ENCODE data around the gene MTCL1. TPM values are rescaled to one million over a fixed set of nuclear protein-coding genes. Genes with fewer than 3 reads are reported as not detected.

Gene MTCL1
- total RNA-seq, 5 donors from 2014 or later (not counting 1 experiment from before 2014, with no cell fraction given), result 0.40 to 0.98 (median 0.83) TPM

DNA sequence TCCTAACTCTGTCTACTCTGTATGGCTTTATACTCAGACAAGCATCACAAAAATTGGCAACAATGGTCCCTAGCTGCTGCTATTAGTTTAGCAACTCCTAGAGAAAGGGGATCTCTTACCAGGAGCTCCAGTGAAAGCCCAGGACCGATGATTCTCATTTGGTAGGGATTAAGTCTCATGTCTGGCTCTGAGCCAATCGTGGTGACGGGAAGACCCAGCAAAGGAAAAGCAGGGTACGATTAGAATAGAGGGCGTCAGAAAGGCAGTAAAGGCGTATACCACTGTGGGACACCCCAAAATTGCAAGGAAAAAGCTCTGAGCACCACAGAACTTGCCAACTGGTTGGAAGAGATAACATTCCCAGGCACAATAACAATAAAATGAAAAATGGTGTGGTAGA, 129.5 kb downstream of the MTCL1 start:
- Histone ChIP-seq H3K9me3 (no peaks in the 10 kb centered on the region), H3K4me1 (ENCODE audit: control insufficient read depth in 1 of 2, extremely low read depth in 1 of 2, insufficient read depth in 2 of 2, low read length in 2 of 2) (no peaks in the 10 kb centered on the region), H3K4me3 (ENCODE audit: control insufficient read depth in 1 of 2, extremely low read depth in 1 of 2, low read length in 1 of 2) (no peak overlapping the region), H3K36me3 (ENCODE audit: control insufficient read depth in 2 of 2, extremely low read depth in 1 of 2, insufficient read depth in 1 of 2, low read length in 1 of 2) (no peaks in the 10 kb centered on the region), H3K27ac (ENCODE audit: low read length) (no peak overlapping the region), H3K27me3 (replicated peaks in 1 of 2; ENCODE audit: control insufficient read depth in 2 of 2, extremely low read depth in 1 of 2, insufficient read depth in 2 of 2, low read length in 1 of 2) (peaks cover 0 to 9% of the 10 kb centered on the region in 2 experiments)
- DNase-seq (no peak), ATAC-seq (replicated peaks in 1 of 4) (no peak)
- Mint-ChIP-seq H3K4me1 (no peaks in the 10 kb centered on the region), H3K4me3 (no peak overlapping the region), H3K27me3 (peaks cover 0 to 21% of the 10 kb centered on the region in 2 donors), H3K36me3 (no peaks in the 10 kb centered on the region), H3K9me3 (peaks cover 0 to 6% (median 4%) of the 10 kb centered on the region in 3 donors), H3K27ac (no peak overlapping the region)
- ChIA-PET CTCF (no interaction called here), POLR2A (no interaction called here)
- 78% methylated on average over 5 of the region's 6 CpGs for WGBS (ENCODE audit: insufficient coverage)

DNA sequence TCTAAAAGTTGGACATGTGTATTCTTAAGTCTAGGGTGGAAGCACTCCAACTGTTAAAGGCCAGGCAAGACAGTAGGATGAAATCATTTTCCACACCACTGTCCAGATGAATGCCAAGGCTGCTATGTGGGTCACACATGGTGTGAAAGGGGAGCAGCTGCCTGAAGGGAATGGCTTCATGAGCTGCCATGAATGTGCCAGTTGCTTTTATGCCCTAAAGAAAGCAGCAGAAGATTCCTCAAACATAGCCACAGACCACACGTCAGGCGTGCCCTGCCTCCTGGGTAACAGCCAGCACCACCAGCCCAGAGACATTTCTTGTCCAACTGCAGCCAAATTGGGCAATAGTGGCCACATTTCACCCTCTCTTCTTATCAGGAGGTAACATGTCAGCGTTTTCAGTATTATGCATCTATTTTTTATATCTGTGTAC, 130.2 kb downstream of the MTCL1 start:
- H3K4me3 ChIP-seq (ENCODE audit: control insufficient read depth in 1 of 2, extremely low read depth in 1 of 2, low read length in 1 of 2), result no peak overlapping the region
- H3K36me3 ChIP-seq (ENCODE audit: control insufficient read depth in 2 of 2, extremely low read depth in 1 of 2, insufficient read depth in 1 of 2, low read length in 1 of 2), result no peaks in the 10 kb centered on the region
- no peaks in the 10 kb centered on the region for H3K9me3 ChIP-seq
- no peaks in the 10 kb centered on the region for H3K4me1 ChIP-seq (ENCODE audit: control insufficient read depth in 1 of 2, extremely low read depth in 1 of 2, insufficient read depth in 2 of 2, low read length in 2 of 2)
- H3K4me3 Mint-ChIP-seq, result no peak overlapping the region
- H3K27me3 ChIP-seq (replicated peaks in 1 of 2; ENCODE audit: control insufficient read depth in 2 of 2, extremely low read depth in 1 of 2, insufficient read depth in 2 of 2, low read length in 1 of 2), result peaks cover 0 to 9% of the 10 kb centered on the region in 2 experiments
- 72% methylated on average over 2 of the region's 3 CpGs for WGBS (ENCODE audit: insufficient coverage)
- no peaks in the 10 kb centered on the region for H3K4me1 Mint-ChIP-seq
- CTCF ChIA-PET, result no interaction called here
- peaks cover 0 to 18% of the 10 kb centered on the region in 2 donors for H3K27me3 Mint-ChIP-seq
- ATAC-seq (replicated peaks in 1 of 4) (no peak), DNase-seq (no peak)
- H3K27ac Mint-ChIP-seq, result no peak overlapping the region
- H3K9me3 Mint-ChIP-seq, result peaks cover 0 to 6% (median 4%) of the 10 kb centered on the region in 3 donors
- POLR2A ChIA-PET, result no interaction called here
- no peak overlapping the region for H3K27ac ChIP-seq (ENCODE audit: low read length)
- no peaks in the 10 kb centered on the region for H3K36me3 Mint-ChIP-seq

DNA sequence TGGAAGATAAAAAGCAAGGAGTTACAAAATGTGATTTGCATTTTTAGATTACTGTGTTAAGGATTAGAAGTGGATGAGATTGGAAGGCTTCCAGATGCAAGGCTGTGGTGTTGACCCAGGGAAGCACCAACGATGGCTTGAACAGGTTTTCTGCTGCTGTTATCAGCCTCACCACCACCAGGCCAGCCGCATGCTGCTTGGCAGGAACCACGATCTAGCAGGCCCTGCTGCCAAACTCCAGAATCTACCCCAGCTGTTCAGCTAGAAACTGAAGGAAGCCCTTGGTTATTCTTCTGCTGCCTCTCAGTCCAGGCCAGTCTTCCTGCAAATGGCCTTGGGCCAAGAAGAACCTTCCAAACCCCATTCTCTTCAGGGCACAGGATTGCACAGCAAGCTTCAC, 133.9 kb downstream of the MTCL1 start:
- peaks cover 12 to 21% of the 10 kb centered on the region in 2 donors for H3K27me3 Mint-ChIP-seq
- no peaks in the 10 kb centered on the region for H3K36me3 ChIP-seq (ENCODE audit: control insufficient read depth in 2 of 2, extremely low read depth in 1 of 2, insufficient read depth in 1 of 2, low read length in 1 of 2)
- no peaks in the 10 kb centered on the region for H3K4me1 ChIP-seq (ENCODE audit: control insufficient read depth in 1 of 2, extremely low read depth in 1 of 2, insufficient read depth in 2 of 2, low read length in 2 of 2)
- WGBS (ENCODE audit: insufficient coverage), result 67% methylated on average over 3 of the region's 3 CpGs
- no peak overlapping the region for H3K27ac ChIP-seq (ENCODE audit: low read length)
- ATAC-seq (replicated peaks in 1 of 4), result no peak
- no peaks in the 10 kb centered on the region for H3K4me1 Mint-ChIP-seq
- no peaks in the 10 kb centered on the region for H3K36me3 Mint-ChIP-seq
- ChIA-PET POLR2A (no interaction called here), CTCF (interaction anchor here in 1 of 2 donors (0.6 kb wide), 1 partner anchor 145 kb away, joined by 3 read pairs; no protein-coding TSS in a partner anchor)
- H3K4me3 ChIP-seq (ENCODE audit: control insufficient read depth in 1 of 2, extremely low read depth in 1 of 2, low read length in 1 of 2), result no peak overlapping the region
- no peak for DNase-seq
- H3K9me3 ChIP-seq, result no peaks in the 10 kb centered on the region
- peaks cover 0 to 9% of the 10 kb centered on the region in 2 experiments for H3K27me3 ChIP-seq (replicated peaks in 1 of 2; ENCODE audit: control insufficient read depth in 2 of 2, extremely low read depth in 1 of 2, insufficient read depth in 2 of 2, low read length in 1 of 2)
- no peak overlapping the region for H3K4me3 Mint-ChIP-seq
- H3K27ac Mint-ChIP-seq, result no peak overlapping the region
- H3K9me3 Mint-ChIP-seq, result peaks cover 0 to 6% (median 3%) of the 10 kb centered on the region in 3 donors

DNA sequence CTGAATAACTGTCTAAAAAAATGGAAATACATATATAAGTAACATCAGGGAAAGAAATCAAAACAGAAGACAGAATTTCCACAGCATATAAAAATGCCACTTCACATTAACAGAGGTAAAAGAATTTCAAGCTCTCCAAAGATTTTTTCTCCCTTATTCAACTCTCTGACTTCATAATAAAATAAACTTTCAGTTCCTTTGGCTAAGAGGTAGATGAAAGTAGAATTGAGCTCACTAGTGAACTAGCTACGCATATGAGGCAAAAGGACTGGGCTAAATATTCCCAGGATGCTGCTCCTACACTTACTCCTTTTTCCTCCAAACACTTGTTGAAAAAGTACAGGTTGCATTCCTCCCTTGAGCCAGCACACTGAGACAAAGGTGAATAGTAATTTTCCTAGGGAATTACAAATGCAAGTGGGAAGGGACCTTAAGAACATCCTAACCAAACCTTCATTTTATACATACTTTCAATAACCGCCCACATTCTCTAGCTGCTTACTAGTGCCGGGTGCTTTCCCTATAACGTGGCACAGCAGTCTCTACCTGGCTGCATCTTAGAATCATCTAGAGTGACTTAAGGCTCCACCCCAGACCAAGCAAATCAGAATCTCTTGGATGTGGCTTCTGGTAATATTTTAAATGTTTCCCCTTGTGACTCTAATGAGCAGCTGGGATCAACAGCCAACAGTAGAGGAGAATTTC, 136.6 kb downstream of the MTCL1 start:
- POLR2A ChIA-PET, result interaction anchor here in 1 of 2 donors (0.5 kb wide), 1 partner anchor 655 kb away, joined by 5 read pairs; no protein-coding TSS in a partner anchor

DNA sequence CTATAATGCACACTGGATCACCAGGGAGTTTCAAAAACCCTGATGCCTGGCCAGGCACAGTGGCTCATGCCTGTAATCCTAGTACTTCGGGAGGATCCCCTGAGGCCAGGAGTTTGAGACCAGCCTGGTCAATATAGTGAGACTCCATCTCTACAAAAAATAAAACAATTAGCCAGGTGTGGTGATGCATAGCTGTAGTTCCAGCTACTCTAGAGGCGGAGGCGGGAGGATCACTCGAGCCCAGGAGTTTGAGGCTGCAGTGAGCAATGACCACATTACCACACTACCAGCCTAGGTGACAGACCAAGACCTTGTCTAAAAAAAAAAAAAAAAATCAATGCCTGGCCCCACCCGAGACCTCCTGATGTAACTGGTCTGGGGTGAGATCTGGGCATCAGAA, 137.2 kb downstream of the MTCL1 start:
- Mint-ChIP-seq H3K27me3 (peaks cover 11 to 21% of the 10 kb centered on the region in 2 donors), H3K4me1 (no peaks in the 10 kb centered on the region), H3K9me3 (no peaks in the 10 kb centered on the region), H3K4me3 (no peak overlapping the region), H3K36me3 (no peaks in the 10 kb centered on the region), H3K27ac (no peak overlapping the region)
- ATAC-seq (replicated peaks in 1 of 4) (no peak), DNase-seq (no peak)
- Histone ChIP-seq H3K36me3 (ENCODE audit: control insufficient read depth in 2 of 2, extremely low read depth in 1 of 2, insufficient read depth in 1 of 2, low read length in 1 of 2) (no peaks in the 10 kb centered on the region), H3K4me1 (ENCODE audit: control insufficient read depth in 1 of 2, extremely low read depth in 1 of 2, insufficient read depth in 2 of 2, low read length in 2 of 2) (no peaks in the 10 kb centered on the region), H3K9me3 (no peaks in the 10 kb centered on the region), H3K4me3 (ENCODE audit: control insufficient read depth in 1 of 2, extremely low read depth in 1 of 2, low read length in 1 of 2) (no peak overlapping the region), H3K27ac (ENCODE audit: low read length) (no peak overlapping the region), H3K27me3 (replicated peaks in 1 of 2; ENCODE audit: control insufficient read depth in 2 of 2, extremely low read depth in 1 of 2, insufficient read depth in 2 of 2, low read length in 1 of 2) (peaks cover 0 to 10% of the 10 kb centered on the region in 2 experiments)
- CTCF ChIA-PET, result interaction anchor here in 1 of 2 donors (0.7 kb wide), 1 partner anchor 111 kb away, joined by 3 read pairs; no protein-coding TSS in a partner anchor
- WGBS (ENCODE audit: insufficient coverage), result 67% methylated on average over 1 of the region's 5 CpGs
- POLR2A ChIA-PET, result no interaction called here

More for the DNA sequence above, 136.6 kb downstream of the MTCL1 start:
- Mint-ChIP-seq H3K4me3 (no peak overlapping the region), H3K27me3 (peaks cover 8 to 16% of the 10 kb centered on the region in 2 donors), H3K36me3 (no peaks in the 10 kb centered on the region), H3K9me3 (peaks cover 0 to 5% (median 3%) of the 10 kb centered on the region in 3 donors), H3K4me1 (no peaks in the 10 kb centered on the region), H3K27ac (no peak overlapping the region)
- Histone ChIP-seq H3K27ac (ENCODE audit: low read length) (no peak overlapping the region), H3K4me1 (ENCODE audit: control insufficient read depth in 1 of 2, extremely low read depth in 1 of 2, insufficient read depth in 2 of 2, low read length in 2 of 2) (no peaks in the 10 kb centered on the region), H3K36me3 (ENCODE audit: control insufficient read depth in 2 of 2, extremely low read depth in 1 of 2, insufficient read depth in 1 of 2, low read length in 1 of 2) (no peaks in the 10 kb centered on the region), H3K27me3 (replicated peaks in 1 of 2; ENCODE audit: control insufficient read depth in 2 of 2, extremely low read depth in 1 of 2, insufficient read depth in 2 of 2, low read length in 1 of 2) (peaks cover 0 to 10% of the 10 kb centered on the region in 2 experiments), H3K4me3 (ENCODE audit: control insufficient read depth in 1 of 2, extremely low read depth in 1 of 2, low read length in 1 of 2) (no peak overlapping the region), H3K9me3 (no peaks in the 10 kb centered on the region)
- no CpG with 5 or more reads among the region's 4 CpGs for WGBS (ENCODE audit: insufficient coverage)
- CTCF ChIA-PET, result no interaction called here
- ATAC-seq (replicated peaks in 1 of 4) (no peak), DNase-seq (no peak)

DNA sequence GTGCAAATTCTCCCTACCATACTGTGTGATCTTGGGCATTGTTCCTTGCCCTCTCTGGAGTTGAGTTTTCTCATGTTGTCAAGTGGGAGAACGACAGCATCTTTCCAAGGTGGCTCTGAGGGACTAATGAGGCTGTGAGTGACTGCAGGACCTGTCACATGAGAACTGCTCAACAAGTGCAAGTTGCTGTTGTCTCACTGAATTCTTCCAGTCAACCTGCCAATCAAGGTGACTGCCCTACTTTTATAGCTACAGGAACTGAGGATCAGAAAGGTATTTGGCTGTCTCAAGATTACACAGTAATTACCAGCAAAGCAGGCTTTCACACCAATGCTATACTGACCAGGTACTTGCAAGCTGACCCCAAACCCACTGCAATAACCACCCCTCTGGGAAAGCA, 137.6 kb downstream of the MTCL1 start:
- H3K9me3 Mint-ChIP-seq, result no peaks in the 10 kb centered on the region
- CTCF ChIA-PET, result interaction anchor here (0.6 to 0.9 kb wide), 3 partner anchors 28 to 731 kb away, joined by 3 read pairs; no protein-coding TSS in a partner anchor
- peaks cover 11 to 21% of the 10 kb centered on the region in 2 donors for H3K27me3 Mint-ChIP-seq
- no peak overlapping the region for H3K27ac Mint-ChIP-seq
- no peak overlapping the region for H3K27ac ChIP-seq (ENCODE audit: low read length)
- POLR2A ChIA-PET, result no interaction called here
- no peak for DNase-seq
- WGBS (ENCODE audit: insufficient coverage), result no CpG with 5 or more reads among the region's 1 CpG
- peaks cover 0 to 7% of the 10 kb centered on the region in 2 experiments for H3K27me3 ChIP-seq (replicated peaks in 1 of 2; ENCODE audit: control insufficient read depth in 2 of 2, extremely low read depth in 1 of 2, insufficient read depth in 2 of 2, low read length in 1 of 2)
- ATAC-seq (replicated peaks in 1 of 4), result no peak
- H3K4me3 Mint-ChIP-seq, result no peak overlapping the region
- no peaks in the 10 kb centered on the region for H3K4me1 Mint-ChIP-seq
- H3K4me1 ChIP-seq (ENCODE audit: control insufficient read depth in 1 of 2, extremely low read depth in 1 of 2, insufficient read depth in 2 of 2, low read length in 2 of 2), result no peaks in the 10 kb centered on the region
- H3K9me3 ChIP-seq, result no peaks in the 10 kb centered on the region
- no peak overlapping the region for H3K4me3 ChIP-seq (ENCODE audit: control insufficient read depth in 1 of 2, extremely low read depth in 1 of 2, low read length in 1 of 2)
- no peaks in the 10 kb centered on the region for H3K36me3 Mint-ChIP-seq
- no peaks in the 10 kb centered on the region for H3K36me3 ChIP-seq (ENCODE audit: control insufficient read depth in 2 of 2, extremely low read depth in 1 of 2, insufficient read depth in 1 of 2, low read length in 1 of 2)

Data from T-cell (primary cell).